Mucosa of rectum (tissue), 2 donors: ENCODE measurements around the gene ZNF579.
"Not testable (repeated sequence)": the region's sequence is repeated elsewhere in the genome, so short reads cannot be mapped to it uniquely, and the experiment has no call there.

Experiments used
- H3K27ac ChIP-seq, 2 donors: one replicate each; pipeline ENCODE4 v1.7.0; 2013; ENCODE audit warnings: inconsistent platforms in 2 of 2, low read depth in 2 of 2, low read length in 2 of 2
- H3K27me3 ChIP-seq, 2 donors: one replicate each; pipeline ENCODE4 v1.7.0; 2013; ENCODE audit warnings: low read length in 2 of 2; ENCODE audit not compliant: control insufficient read depth in 2 of 2, insufficient read depth in 2 of 2
- H3K36me3 ChIP-seq, 2 donors: one replicate each; pipeline ENCODE4 v1.7.0; 2013; ENCODE audit warnings: low read length in 2 of 2; ENCODE audit not compliant: control insufficient read depth in 2 of 2, insufficient read depth in 2 of 2
- H3K4me1 ChIP-seq, 2 donors: one replicate each; pipeline ENCODE4 v1.7.0; 2013; ENCODE audit warnings: low read length in 2 of 2, mild to moderate bottlenecking in 1 of 2; ENCODE audit not compliant: control insufficient read depth in 2 of 2, insufficient read depth in 2 of 2
- H3K4me3 ChIP-seq, 2 donors: one replicate each; pipeline ENCODE4 v1.7.0; 2013; ENCODE audit warnings: low read length in 2 of 2
- H3K9ac ChIP-seq, 2 donors: one replicate each; pipeline ENCODE4 v1.7.0; 2013; ENCODE audit warnings: low read length in 2 of 2, low read depth in 1 of 2, mild to moderate bottlenecking in 1 of 2
- H3K9me3 ChIP-seq, 2 donors: one replicate each; pipeline ENCODE4 v1.7.0; 2013; ENCODE audit warnings: low read length in 2 of 2; ENCODE audit not compliant: control insufficient read depth in 2 of 2
- donor health status: healthy.
- donor health status: Normal muscosa, but diverticular disease.

Gene ZNF579

GRCh38 chr19:55584871-55585270 is 4.2 kb upstream of the ZNF579 start:
- H3K4me3 ChIP-seq: no peak overlapping the region
- peaks cover 0 to 11% of the 10 kb centered on the region in 2 donors for H3K27me3 ChIP-seq
- no peaks in the 10 kb centered on the region for H3K9me3 ChIP-seq
- H3K36me3 ChIP-seq: no peaks in the 10 kb centered on the region
- H3K27ac ChIP-seq: no peak overlapping the region
- peaks cover 20 to 21% of the 10 kb centered on the region in 2 donors for H3K4me1 ChIP-seq
- no peak overlapping the region for H3K9ac ChIP-seq

GRCh38 chr19:55583897-55584296 is 3.2 kb upstream of the ZNF579 start:
- H3K9ac ChIP-seq, H3K4me3 ChIP-seq, H3K36me3 ChIP-seq, H3K9me3 ChIP-seq, H3K27ac ChIP-seq: not testable (repeated sequence)
- peaks cover 0 to 11% of the 10 kb centered on the region in 2 donors for H3K27me3 ChIP-seq
- H3K4me1 ChIP-seq: peaks cover 20 to 21% of the 10 kb centered on the region in 2 donors

GRCh38 chr19:55582284-55582683 is 1.6 kb upstream of the ZNF579 start:
- H3K4me3 ChIP-seq, H3K9ac ChIP-seq, H3K9me3 ChIP-seq, H3K36me3 ChIP-seq, H3K27ac ChIP-seq: not testable (repeated sequence)
- H3K4me1 ChIP-seq: peaks cover 20 to 21% of the 10 kb centered on the region in 2 donors
- H3K27me3 ChIP-seq: peaks cover 0 to 11% of the 10 kb centered on the region in 2 donors

- Histone ChIP-seq H3K9me3 (no peaks in the 10 kb centered on the region), H3K9ac (no peak overlapping the region), H3K4me3 (peak overlapping the region in 1 of 2 donors; percentile 82), H3K27me3 (peaks cover 0 to 11% of the 10 kb centered on the region in 2 donors), H3K4me1 (peaks cover 17 to 18% of the 10 kb centered on the region in 2 donors), H3K27ac (no peak overlapping the region), H3K36me3 (peaks cover 4 to 5% of the 10 kb centered on the region in 2 donors)
Observed at GRCh38 chr19:55581823-55582223, 1.2 kb upstream of the ZNF579 start.

- H3K4me1 ChIP-seq: peaks cover 13 to 16% of the 10 kb centered on the region in 2 donors
- H3K36me3 ChIP-seq: peaks cover 4 to 6% of the 10 kb centered on the region in 2 donors
- no peaks in the 10 kb centered on the region for H3K9me3 ChIP-seq
- peak overlapping the region; percentile 54 to 81 for H3K27ac ChIP-seq
- peak overlapping the region; percentile 73 to 81 for H3K9ac ChIP-seq
- peaks cover 0 to 11% of the 10 kb centered on the region in 2 donors for H3K27me3 ChIP-seq
- peak overlapping the region; percentile 76 to 82 for H3K4me3 ChIP-seq
Observed at GRCh38 chr19:55581145-55581822, 636 bp upstream of the ZNF579 start.

GRCh38 chr19:55579766-55580621 is 654 bp downstream of the ZNF579 start:
- Histone ChIP-seq H3K9me3 (no peaks in the 10 kb centered on the region), H3K36me3 (peaks cover 4 to 6% of the 10 kb centered on the region in 2 donors), H3K4me1 (peaks cover 11 to 12% of the 10 kb centered on the region in 2 donors), H3K9ac (peak overlapping the region; percentile 63 to 73), H3K4me3 (peak overlapping the region; percentile 76 to 82), H3K27ac (peak overlapping the region; percentile 54 to 81), H3K27me3 (peaks cover 0 to 5% of the 10 kb centered on the region in 2 donors)

- Histone ChIP-seq H3K27me3 (no peaks in the 10 kb centered on the region), H3K4me3 (peak overlapping the region in 1 of 2 donors; percentile 82), H3K27ac (no peak overlapping the region), H3K4me1 (peaks cover 11 to 12% of the 10 kb centered on the region in 2 donors), H3K36me3 (peaks cover 4 to 6% of the 10 kb centered on the region in 2 donors), H3K9me3 (no peaks in the 10 kb centered on the region), H3K9ac (no peak overlapping the region)
Observed at GRCh38 chr19:55578761-55579747, 1.6 kb downstream of the ZNF579 start.

- H3K4me3 ChIP-seq: no peak overlapping the region
- H3K27ac ChIP-seq: no peak overlapping the region
- peaks cover 11 to 12% of the 10 kb centered on the region in 2 donors for H3K4me1 ChIP-seq
- H3K27me3 ChIP-seq: no peaks in the 10 kb centered on the region
- no peak overlapping the region for H3K9ac ChIP-seq
- peaks cover 4 to 6% of the 10 kb centered on the region in 2 donors for H3K36me3 ChIP-seq
- no peaks in the 10 kb centered on the region for H3K9me3 ChIP-seq
Observed at GRCh38 chr19:55578031-55578760, 2.5 kb downstream of the ZNF579 start.

GRCh38 chr19:55576746-55577145 is 3.9 kb downstream of the ZNF579 start:
- Histone ChIP-seq H3K9me3 (no peaks in the 10 kb centered on the region), H3K9ac (no peak overlapping the region), H3K27ac (no peak overlapping the region), H3K4me1 (peaks cover 10% of the 10 kb centered on the region in 2 donors), H3K27me3 (no peaks in the 10 kb centered on the region), H3K36me3 (peaks cover 4 to 6% of the 10 kb centered on the region in 2 donors), H3K4me3 (no peak overlapping the region)
